Kidney (tissue), 14 donors: ENCODE measurements around the gene LRTM2. TPM values are rescaled to one million over a fixed set of nuclear protein-coding genes. Genes with fewer than 3 reads are reported as not detected.
A peak's percentile ranks its signal among the peaks of the same experiment; 100 is the strongest.

Experiments
- DNase-seq, 5 donors: peaks; one replicate each; pipeline ENCODE4 v3.0.0-alpha.2; 2013 to 2020
- FAIRE-seq: peaks from 2 replicates; lab custom pipeline; 2012; peaks lifted over from hg19 to GRCh38; lab: Jason Lieb, UNC
- H3K27ac ChIP-seq, 2 donors: one replicate each; pipeline ENCODE4 v1.7.0; 2013; ENCODE audit warnings: low read depth in 2 of 2, low read length in 2 of 2, inconsistent platforms in 1 of 2
- H3K27me3 ChIP-seq: one replicate; pipeline ENCODE4 v1.7.1; 2013; ENCODE audit warnings: low read length, inconsistent platforms; ENCODE audit not compliant: control insufficient read depth, insufficient read depth
- H3K36me3 ChIP-seq, 3 donors: one replicate each; pipeline versions ENCODE4 v1.7.0 to v1.7.1; 2013; ENCODE audit warnings: low read length in 3 of 3, control low read depth in 1 of 3, inconsistent platforms in 1 of 3; ENCODE audit not compliant: insufficient read depth in 3 of 3, control insufficient read depth in 2 of 3
- H3K4me1 ChIP-seq, 3 donors: one replicate each; pipeline versions ENCODE4 v1.7.0 to v1.7.1; 2013; ENCODE audit warnings: low read length in 3 of 3, inconsistent platforms in 1 of 3, low read depth in 1 of 3; ENCODE audit not compliant: control insufficient read depth in 2 of 3, insufficient read depth in 2 of 3
- H3K4me3 ChIP-seq, 3 donors: one replicate each; pipeline versions ENCODE4 v1.7.0 to v1.8.1; 2013; ENCODE audit warnings: low read length in 3 of 3, control low read depth in 1 of 3, inconsistent platforms in 1 of 3
- H3K9ac ChIP-seq, 3 donors: one replicate each; pipeline versions ENCODE4 v1.7.0 to v1.7.1; 2013; ENCODE audit warnings: low read length in 3 of 3, control low read depth in 1 of 3, inconsistent platforms in 1 of 3
- H3K9me3 ChIP-seq, 3 donors: one replicate each; pipeline versions ENCODE4 v1.7.0 to v1.7.1; 2013; ENCODE audit warnings: low read length in 3 of 3, control low read depth in 1 of 3, inconsistent platforms in 1 of 3; ENCODE audit not compliant: control insufficient read depth in 2 of 3, insufficient read depth in 1 of 3
- intact Hi-C: fragments of 100-400 bp; cut with DNase I; formaldehyde crosslinking; loops from one replicate; pipeline ENCODE4 v1.11.1; 2022
- polyA plus RNA-seq: library from polyadenylated mRNA; stranded (reverse); fragments of 350-450 nt; fragmentation: Illumina TruSeq; extraction: RNeasy Lipid Tissue Mini Kit (QIAGEN cat#74804); gene quantifications from one replicate; pipeline ENCODE4 v1.2.3, GENCODE V29; 2014; ENCODE audit warnings: low read depth, low replicate concordance; ENCODE audit not compliant: insufficient read depth
- total RNA-seq: library from RNA; stranded (reverse); fragmentation: NEBNext Ultra II Directional; extraction: Animal tissue kit (Norgen Biotek cat#: 25700); gene quantifications from one replicate; pipeline ENCODE4 v1.2.1, GENCODE V29; 2021
- TF ChIP-seq, protein P1 (sequence below): IDR thresholded peaks from 3 replicates; pipeline ENCODE4 v1.5.1; 2012; ENCODE audit warnings: mild to moderate bottlenecking, moderate library complexity, borderline replicate concordance; ENCODE audit not compliant: insufficient read depth; ENCODE audit errors: extremely low read depth
- donor health status: control.
- donor health status: control.
- donor health status: control.
- donor health status: control.
- donor health status: control.
- donor health status: DM: yes; HTN: yes; CAD: no.
- donor health status: Normal renal cell carcinoma (clear cell type).

Gene LRTM2
- total and polyA plus RNA-seq, 2 donors from 2014 or later: not detected

DNA sequence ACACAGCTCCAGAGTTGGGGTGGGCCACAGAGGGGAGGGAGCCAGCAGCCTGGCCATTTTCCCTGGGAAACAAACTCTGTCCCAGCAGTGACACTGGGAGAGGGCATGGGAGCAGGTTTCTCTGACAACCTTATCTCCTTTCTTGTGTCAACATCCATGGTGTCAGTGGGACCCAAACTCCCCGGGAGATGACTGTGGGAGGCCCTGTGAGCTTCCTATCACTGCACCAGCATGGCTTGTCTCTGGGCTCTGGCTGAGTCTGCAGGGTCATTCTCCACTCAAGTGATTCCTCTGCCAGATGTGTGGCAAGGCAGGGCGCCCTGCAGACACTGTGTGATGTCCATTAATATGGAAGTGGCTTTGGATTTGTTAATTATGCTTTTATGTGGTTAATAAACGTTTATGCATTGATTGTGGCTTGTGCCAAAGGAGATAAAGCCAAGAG is 10.1 kb downstream of the LRTM2 start:
- peaks cover 0 to 3% (median 0%) of the 10 kb centered on the region in 3 donors for H3K4me1 ChIP-seq
- FAIRE-seq (no peak), DNase-seq (peak in 1 of 5 donors; percentile 20)
- H3K27ac ChIP-seq: no peak overlapping the region
- no peaks in the 10 kb centered on the region for H3K9me3 ChIP-seq
- TF ChIP-seq, protein P1, sequence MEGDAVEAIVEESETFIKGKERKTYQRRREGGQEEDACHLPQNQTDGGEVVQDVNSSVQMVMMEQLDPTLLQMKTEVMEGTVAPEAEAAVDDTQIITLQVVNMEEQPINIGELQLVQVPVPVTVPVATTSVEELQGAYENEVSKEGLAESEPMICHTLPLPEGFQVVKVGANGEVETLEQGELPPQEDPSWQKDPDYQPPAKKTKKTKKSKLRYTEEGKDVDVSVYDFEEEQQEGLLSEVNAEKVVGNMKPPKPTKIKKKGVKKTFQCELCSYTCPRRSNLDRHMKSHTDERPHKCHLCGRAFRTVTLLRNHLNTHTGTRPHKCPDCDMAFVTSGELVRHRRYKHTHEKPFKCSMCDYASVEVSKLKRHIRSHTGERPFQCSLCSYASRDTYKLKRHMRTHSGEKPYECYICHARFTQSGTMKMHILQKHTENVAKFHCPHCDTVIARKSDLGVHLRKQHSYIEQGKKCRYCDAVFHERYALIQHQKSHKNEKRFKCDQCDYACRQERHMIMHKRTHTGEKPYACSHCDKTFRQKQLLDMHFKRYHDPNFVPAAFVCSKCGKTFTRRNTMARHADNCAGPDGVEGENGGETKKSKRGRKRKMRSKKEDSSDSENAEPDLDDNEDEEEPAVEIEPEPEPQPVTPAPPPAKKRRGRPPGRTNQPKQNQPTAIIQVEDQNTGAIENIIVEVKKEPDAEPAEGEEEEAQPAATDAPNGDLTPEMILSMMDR: no peak
- no peaks in the 10 kb centered on the region for H3K27me3 ChIP-seq
- intact Hi-C loops: no loop called here
- H3K36me3 ChIP-seq: no peaks in the 10 kb centered on the region
- H3K4me3 ChIP-seq: no peak overlapping the region
- no peak overlapping the region for H3K9ac ChIP-seq

DNA sequence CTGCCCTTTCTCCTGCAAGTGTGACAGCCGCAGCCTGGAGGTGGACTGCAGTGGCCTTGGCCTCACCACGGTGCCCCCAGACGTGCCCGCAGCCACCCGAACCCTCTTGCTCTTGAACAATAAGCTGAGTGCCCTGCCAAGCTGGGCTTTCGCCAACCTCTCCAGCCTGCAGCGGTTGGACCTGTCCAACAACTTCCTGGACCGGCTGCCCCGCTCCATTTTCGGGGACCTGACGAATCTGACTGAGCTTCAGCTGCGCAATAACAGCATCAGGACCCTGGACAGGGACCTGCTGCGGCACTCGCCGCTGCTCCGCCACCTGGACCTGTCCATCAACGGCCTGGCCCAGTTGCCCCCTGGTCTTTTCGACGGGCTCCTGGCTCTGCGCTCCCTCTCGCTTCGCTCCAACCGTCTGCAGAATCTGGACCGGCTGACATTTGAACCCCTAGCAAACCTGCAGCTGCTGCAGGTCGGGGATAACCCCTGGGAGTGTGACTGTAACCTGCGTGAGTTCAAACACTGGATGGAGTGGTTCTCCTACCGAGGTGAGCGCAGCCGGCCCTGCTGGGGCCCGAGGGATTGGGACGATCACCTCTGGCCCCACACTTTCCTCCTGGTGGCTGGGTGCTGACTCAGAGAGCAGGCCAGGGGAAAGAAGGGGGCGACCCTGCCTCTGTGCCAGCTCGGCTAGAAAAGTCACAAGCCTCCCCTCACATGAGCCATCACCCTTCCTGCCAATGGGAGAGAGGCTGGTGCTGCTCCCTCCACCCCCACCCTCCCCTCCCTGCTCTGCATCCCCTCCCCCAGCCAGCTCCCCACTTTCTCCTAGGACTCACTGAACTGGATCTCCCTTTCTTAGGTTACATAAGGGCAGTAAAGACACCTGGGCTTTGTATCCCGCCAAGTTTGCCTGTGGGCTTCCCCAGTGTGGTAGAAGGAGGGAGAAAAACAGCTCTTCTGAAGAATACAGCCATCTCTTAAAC is 10.9 kb downstream of the LRTM2 start:
- no peak overlapping the region for H3K27ac ChIP-seq
- no peak overlapping the region for H3K4me3 ChIP-seq
- H3K9me3 ChIP-seq: no peaks in the 10 kb centered on the region
- peak; percentile 91 to 96 (median 93) for DNase-seq
- no peak overlapping the region for H3K9ac ChIP-seq
- intact Hi-C loops: no loop called here
- H3K4me1 ChIP-seq: peaks cover 0 to 3% (median 0%) of the 10 kb centered on the region in 3 donors
- H3K27me3 ChIP-seq: no peaks in the 10 kb centered on the region
- H3K36me3 ChIP-seq: no peaks in the 10 kb centered on the region
- TF ChIP-seq, protein P1: no peak
- no peak for FAIRE-seq

DNA sequence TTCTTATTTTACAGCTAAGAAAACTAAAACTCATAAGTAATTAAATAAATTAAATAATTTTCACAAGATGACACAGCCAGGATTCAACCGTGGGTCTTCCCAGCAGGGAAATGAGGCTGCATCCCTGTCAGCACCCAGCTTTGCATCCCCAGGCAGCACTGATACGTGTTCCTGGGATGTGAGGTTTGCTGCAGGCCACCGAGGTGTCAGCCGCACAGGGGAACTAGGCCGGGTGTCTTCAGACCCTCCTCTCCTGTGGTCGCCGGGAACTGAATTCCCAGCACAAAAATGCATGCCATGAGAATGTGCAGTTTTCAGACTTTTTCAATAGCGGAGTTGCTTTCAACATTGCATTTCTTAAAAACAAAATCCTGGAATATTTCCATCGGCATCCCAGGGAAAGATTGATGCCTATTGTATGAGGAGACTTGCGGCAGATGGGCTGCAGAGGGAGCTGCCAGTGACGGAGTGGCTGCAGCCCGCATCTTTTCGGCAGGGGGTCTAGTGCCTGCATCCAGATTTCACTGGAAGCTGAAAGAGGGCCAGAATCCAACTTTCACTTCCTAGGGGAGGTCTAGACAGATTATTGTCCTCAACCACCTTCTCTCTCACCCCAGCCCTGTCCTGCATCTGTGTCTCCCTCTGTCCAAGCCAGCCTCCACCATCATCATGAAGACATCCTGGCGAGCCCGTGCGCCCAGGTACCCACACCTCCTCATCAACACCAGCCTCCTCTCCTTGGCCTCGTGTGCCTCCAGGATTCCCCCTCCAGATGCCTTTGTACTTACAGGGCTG is 12.6 kb downstream of the LRTM2 start:
- no peak for FAIRE-seq
- no peak overlapping the region for H3K4me3 ChIP-seq
- TF ChIP-seq, protein P1: no peak
- DNase-seq: peak in 2 of 5 donors; percentile 22 to 49
- peaks cover 0 to 3% (median 0%) of the 10 kb centered on the region in 3 donors for H3K4me1 ChIP-seq
- no peaks in the 10 kb centered on the region for H3K9me3 ChIP-seq
- intact Hi-C loops: no loop called here
- H3K27me3 ChIP-seq: no peaks in the 10 kb centered on the region
- no peaks in the 10 kb centered on the region for H3K36me3 ChIP-seq
- no peak overlapping the region for H3K9ac ChIP-seq
- no peak overlapping the region for H3K27ac ChIP-seq
